SK-N-DZ (cell line): ENCODE measurements around the gene TMPRSS4.
"Not testable (repeated sequence)": the region's sequence is repeated elsewhere in the genome, so short reads cannot be mapped to it uniquely, and the experiment has no call there.

ENCODE experiments used
- DNase-seq: peaks from one replicate; pipeline ENCODE4 v3.0.0-alpha.2; 2015; ENCODE audit warnings: low spot score

Gene TMPRSS4

DNA sequence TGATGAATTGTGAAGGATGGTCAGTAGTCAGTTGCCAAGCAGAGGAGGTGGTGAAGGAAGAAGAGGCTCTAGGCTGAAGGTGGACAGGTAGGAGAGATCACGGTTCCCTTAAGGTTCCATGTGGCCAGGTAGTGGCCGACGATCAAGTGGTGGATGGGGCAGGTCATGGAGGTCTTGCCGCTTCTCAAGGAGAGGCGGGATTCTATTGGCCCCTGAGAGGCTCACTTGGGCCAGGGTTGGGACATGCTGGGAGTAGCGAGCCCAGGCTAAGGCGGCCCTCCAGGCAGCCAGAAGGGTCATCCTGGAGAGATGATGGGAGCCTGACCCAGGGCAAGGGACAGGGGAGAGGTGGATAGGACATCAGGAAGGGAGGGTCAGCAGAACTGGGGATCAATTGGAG is 20.9 kb upstream of the TMPRSS4 start:
- no peak for DNase-seq

DNA sequence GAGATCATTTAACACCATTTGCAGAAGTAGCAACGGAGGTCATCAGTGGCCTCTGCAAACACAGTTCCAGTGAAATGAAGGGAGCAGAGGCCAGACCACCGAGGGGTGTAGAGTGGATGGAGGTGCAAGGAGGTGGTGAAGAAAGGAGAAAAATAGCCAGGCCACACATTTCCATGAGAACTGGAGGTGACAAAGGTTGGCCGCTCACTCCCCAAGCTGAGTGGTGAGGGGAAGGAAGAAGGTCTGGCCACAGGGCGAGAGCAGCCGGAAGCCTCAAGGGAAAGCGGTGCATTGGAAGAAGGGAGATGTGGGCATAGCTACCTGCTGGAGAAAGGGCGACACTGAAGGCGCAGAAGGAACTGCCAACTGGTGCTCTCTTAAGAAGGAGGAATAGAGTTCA is 20.1 kb upstream of the TMPRSS4 start:
- DNase-seq = no peak

DNA sequence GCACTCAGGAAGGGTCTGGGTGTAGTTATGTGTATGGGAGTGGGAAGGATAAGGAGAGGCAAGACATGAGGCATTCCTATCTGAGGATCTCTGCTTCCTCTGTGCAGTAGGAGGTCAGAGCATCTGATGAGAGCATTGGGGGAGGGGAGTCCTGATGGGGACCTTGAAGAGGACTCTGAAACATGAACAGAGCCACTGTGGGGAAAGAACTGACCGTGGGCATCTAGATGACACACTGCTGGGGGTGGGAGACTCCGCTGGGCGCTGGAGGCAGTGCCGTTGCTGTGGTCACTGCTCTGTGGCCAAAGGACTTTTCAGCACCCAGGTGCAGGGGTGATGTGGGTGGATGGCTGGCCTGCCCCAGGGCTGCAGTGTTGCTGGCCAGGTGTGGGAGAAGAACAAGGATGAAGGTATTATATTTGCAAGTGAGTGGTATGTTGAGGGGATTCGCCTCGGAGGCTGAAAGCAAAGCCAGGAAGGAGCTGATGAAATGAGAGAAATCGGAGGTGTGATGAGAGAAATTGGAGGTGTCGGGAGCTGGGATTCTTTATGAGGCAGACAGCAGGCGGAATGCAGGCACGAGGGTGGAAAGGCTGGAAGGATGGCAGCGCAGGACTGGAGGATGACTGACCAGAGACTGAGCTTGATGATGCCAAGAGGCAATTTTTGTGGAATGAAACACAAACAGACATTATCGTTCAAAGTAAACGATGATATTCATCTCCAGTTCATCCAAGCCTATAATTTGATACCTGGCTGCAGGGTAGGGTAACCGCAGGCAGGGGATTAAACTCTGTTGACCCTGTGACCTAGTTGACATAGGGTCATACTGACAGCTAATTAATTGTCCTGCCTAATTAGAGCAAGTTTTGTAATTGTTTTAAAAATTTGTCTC is 19.4 kb upstream of the TMPRSS4 start:
- no peak for DNase-seq

- no peak for DNase-seq
Observed at GRCh38 chr11:118058311-118059245, 18.3 kb upstream of the TMPRSS4 start.

DNA sequence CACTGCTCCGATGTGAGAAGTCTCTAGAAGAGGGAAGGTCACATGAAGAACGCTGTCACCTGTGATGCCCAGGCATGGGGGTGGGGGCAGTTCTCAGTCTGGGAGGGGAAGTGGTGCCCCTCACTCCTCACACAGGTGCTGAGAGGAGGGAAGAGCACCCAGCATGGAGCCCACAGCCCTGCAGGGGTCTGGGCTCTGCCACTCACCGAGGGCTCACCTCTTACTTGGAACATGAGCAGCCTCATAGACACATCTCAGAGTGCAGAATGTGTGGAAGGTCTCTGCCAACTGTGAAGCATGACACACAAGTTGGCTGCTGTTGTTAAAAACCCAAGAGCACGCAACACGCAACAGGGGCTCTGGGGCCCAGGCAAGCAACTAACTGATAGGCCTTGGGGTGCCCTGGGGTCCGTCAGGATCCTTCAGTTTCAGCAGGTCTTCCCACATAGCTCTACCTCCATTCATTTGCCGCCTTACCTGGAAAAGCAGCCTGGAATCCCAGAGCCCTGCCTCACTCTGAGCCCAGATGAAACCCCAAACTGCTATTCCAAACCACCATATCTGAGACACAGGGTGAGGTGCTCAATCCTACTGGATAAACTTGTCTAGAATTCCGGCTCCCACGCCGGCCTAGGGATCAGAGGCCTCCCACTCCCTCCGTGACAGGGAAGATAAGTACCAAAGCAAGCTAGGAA is 17.5 kb upstream of the TMPRSS4 start:
- DNase-seq = no peak

GRCh38 chr11:118060081-118060661 is 16.7 kb upstream of the TMPRSS4 start:
- no peak for DNase-seq

DNA sequence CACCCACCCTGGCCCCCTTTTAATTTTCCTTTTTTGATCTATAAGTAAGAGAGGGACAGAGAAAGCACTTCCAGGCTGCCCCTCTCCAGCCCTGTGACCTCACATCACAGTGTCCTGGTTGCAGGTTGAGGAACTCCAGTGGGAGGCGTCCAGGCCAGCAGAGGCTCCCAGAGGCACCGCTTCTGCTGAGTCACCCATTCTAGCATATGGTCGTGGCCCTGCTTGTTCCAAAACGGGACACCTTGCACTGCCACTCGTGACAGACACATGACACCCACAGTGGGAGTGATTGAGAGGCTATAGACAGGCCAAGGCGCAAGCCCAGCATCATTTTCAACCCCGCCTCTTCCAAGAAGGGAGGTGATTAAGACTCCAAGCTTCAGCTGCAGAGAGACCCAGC is 16.0 kb upstream of the TMPRSS4 start:
- no peak for DNase-seq

- DNase-seq = no peak
Observed at GRCh38 chr11:118061586-118062125, 15.2 kb upstream of the TMPRSS4 start.

GRCh38 chr11:118062181-118062580 is 14.7 kb upstream of the TMPRSS4 start:
- DNase-seq = not testable (repeated sequence)

GRCh38 chr11:118062631-118063030 is 14.2 kb upstream of the TMPRSS4 start:
- DNase-seq = not testable (repeated sequence)

DNA sequence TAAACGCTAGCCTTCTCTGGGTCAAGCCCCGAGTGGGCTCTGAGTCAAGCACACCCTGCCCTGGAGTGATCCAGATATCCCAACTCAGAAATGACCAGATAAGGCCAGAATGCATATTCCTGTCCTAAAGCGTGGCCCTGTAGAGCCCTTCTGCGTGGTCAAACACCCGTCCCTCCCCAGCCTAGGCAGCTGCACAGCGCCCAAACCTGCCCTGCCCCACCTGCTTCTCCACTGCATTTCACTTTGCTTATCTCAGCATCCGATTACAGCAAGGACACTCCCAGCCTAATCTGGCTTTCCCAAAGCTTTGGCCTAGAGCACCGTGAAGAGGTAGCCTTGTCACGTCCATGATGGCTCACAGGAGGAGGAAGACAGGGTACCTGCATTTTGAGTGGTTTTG is 11.9 kb upstream of the TMPRSS4 start:
- DNase-seq = no peak

DNA sequence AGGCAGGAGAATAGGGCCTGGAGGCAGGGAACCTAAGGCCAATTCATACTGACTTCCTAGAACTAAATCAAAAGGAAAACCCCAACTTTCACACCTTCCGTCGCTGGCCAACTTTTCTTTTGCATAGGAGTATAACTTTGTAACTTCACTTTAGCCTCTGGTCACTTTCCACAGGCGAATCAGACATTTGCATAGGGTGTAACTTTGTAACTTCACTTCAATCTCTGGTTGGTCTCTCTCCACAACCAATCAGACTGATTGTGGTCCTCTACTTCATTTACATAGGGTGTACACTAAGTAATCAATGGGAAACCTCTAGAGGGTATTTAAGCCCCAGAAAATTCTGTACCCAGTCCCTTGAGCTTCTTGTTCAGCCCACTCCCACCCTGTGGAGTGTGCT is 11.5 kb upstream of the TMPRSS4 start:
- DNase-seq = no peak

DNA sequence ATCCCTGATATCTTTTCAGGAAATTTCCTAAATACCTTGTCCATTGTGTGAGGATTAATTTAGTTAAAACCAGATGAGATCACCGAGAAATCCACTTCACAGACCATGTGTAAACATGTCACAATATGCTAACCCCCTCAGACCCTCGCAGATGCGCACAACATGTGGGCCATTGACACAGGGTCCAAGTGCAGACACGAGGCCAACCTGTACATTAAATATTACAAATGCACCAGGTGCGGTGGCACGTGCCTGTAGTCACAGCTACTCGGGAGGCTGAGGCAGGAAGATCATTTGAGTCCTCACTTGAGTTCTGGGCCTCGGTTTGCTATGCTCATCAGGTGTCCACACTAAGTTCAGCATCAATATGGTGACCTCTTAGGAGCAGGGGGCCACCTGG is 9.9 kb upstream of the TMPRSS4 start:
- no peak for DNase-seq

GRCh38 chr11:118068206-118068944 is 8.5 kb upstream of the TMPRSS4 start:
- no peak for DNase-seq

DNA sequence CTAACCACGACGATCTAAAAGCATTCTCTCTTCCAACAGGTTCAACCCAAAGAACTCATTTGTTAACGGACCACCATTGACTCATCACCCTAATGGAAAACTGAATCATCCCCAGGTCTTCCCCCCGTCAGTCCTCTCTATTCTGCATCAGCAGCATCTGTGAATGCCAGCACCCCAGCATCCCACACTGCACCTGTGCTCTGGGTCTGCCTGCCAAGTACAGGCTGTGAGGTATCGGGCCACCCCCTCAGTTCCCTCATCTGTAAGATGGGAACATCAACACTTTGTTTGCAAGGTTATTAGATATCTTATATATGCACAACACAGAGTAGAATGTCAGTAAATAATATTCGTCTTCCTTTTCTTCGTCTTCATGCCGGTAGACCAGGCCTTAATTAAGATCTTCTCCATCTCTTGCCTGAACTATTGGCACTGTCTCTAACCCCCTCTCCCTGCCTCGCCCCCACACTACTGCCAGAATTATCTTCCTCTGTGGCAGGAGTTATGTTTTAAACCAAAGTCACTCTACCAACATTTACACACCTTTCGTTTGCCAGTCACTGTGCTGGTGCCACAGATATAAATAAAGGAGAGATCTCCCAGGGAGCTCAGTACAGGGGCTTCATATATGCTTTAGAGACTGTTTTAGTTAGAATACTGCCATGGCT is 7.8 kb upstream of the TMPRSS4 start:
- DNase-seq = no peak

- DNase-seq = no peak
Observed at GRCh38 chr11:118071416-118072030, 5.4 kb upstream of the TMPRSS4 start.

DNA sequence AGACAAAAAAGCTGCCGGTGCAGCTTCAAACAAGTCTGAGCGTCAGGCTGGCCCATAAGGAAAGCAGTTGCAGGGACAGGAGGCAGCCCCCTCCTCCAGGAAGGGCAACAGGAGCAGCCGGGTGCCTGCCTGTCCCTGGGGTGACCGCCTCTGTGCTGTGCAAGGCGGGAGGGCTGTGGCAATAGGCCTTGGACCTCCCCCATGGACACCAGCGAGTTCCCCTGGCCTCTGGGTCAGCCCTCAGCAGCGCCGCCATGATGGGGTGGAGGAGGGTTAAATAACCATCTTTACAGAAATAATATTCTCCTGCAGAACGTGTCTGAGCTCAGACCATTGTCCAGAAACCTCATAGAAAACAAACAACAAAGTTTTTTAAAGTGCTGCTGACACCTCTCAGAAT is 3.3 kb upstream of the TMPRSS4 start:
- DNase-seq = no peak

GRCh38 chr11:118074091-118074685 is 2.7 kb upstream of the TMPRSS4 start:
- DNase-seq = no peak

DNA sequence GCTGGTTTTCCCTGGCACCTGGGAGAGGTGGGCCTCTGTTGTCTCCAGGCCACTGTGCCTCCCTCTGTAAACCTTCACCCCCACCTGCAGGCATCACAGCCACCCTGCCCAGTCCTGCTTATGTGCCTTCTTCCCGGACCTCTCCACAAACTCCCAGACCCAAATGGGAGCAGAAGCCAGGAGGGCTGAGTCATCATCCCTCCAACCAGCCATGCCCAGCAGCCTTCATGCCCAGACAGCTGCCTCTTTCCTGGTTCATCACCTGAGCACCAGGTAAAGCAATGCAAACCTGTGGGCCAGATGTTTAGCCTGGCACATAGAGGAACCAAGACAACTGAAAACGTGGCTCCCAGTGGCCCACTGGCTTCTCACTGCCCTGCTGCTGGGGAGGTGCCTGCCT is 2.1 kb upstream of the TMPRSS4 start:
- no peak for DNase-seq
